Neural progenitor cell (in vitro differentiated cells): ENCODE results near the gene STARD3NL.

Experiments
- CTCF ChIP-seq: fragments of 200-600 bp; sonication (generic); IDR thresholded peaks from 2 replicates; pipeline ENCODE4 v1.5.1; 2017; ENCODE audit warnings: antibody characterized with exemption, mild to moderate bottlenecking
- EZH2 ChIP-seq: fragments of 200-600 bp; sonication (generic); IDR thresholded peaks from 2 replicates; pipeline ENCODE4 v1.6.1; 2017; ENCODE audit warnings: antibody characterized with exemption, mild to moderate bottlenecking, moderate library complexity
- EZH2phosphoT487 ChIP-seq: fragments of 200-600 bp; sonication (generic); IDR thresholded peaks from 2 replicates; pipeline ENCODE4 v1.6.1; 2017; ENCODE audit warnings: antibody characterized with exemption

DNA sequence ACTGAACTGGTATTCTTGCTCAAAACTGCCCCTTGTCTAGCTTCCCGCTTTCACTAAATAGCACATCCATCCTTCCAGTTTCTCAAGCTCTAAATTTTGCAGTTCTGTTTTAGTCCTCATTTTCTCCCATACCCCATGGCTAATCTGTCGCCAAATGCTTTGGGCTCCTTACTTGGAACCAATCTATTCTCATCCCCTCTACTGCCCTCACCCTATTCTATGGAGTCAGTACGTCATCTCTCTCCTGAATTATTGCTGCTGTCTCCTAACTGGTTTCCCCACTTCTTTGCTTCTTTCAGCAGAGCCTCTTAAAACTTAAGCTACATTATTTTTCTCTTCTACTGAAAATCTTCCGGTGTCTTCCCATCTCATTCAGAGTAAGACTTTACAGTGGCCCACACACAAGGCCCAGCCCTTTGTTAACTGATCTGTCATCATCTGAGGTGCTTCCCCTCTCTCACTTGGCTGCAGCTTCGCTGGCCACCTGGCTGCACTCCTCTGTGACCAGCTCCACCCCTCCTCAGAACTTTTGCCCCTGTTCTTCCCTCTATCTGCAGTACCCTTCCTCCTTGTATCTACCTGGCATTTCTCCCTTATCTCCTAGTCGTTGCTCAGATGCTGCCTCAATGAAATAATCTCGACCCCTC lies 9.9 kb downstream of the STARD3NL start:
- TF ChIP-seq CTCF (no peak), EZH2 (no peak), EZH2phosphoT487 (no peak)
